ENCODE data around the gene IP6K2. TPM values are rescaled to one million over a fixed set of nuclear protein-coding genes. Genes with fewer than 3 reads are reported as not detected.

Gene IP6K2
- total and polyA plus RNA-seq, 2 of the 13 experiments (the other 11 are each of a cell fraction or from before 2014, with no cell fraction given), result 85.5 to 112 TPM

- TF ChIP-seq AHDC1 (CRISPR knock-in tag; IDR thresholded peaks at IDR 0.05; ENCODE audit: borderline replicate concordance) (no peak; the same call in 1 of the 2 replicates), ZNF263 (CRISPR knock-in tag; IDR thresholded peaks at IDR 0.05) (peak; percentile 83), ZNF326 (CRISPR knock-in tag; IDR thresholded peaks at IDR 0.05; ENCODE audit: borderline replicate concordance) (no peak), ZBTB3 (CRISPR knock-in tag; IDR thresholded peaks at IDR 0.05; ENCODE audit: borderline replicate concordance, low read depth) (no peak), RBM39 (IDR thresholded peaks at IDR 0.05; ENCODE audit: low read depth, low read length, poor library complexity, severe bottlenecking) (peak; percentile 68), KLF9 (CRISPR knock-in tag; IDR thresholded peaks at IDR 0.05; ENCODE audit: low read depth) (no peak), SNAPC4 (CRISPR knock-in tag; IDR thresholded peaks at IDR 0.05) (peak; percentile 77; the same call in 1 of the 2 replicates), ZNF234 (CRISPR knock-in tag; conservative IDR thresholded peaks at IDR 0.05) (no peak), SMC3 (IDR thresholded peaks at IDR 0.05; ENCODE audit: low read length) (no peak), ZNF75D (CRISPR knock-in tag; IDR thresholded peaks at IDR 0.05; ENCODE audit: borderline replicate concordance) (no peak), KDM3A (CRISPR knock-in tag; IDR thresholded peaks at IDR 0.05; ENCODE audit: low read depth) (no peak), ZBTB1 (CRISPR knock-in tag; IDR thresholded peaks at IDR 0.05; ENCODE audit: borderline replicate concordance) (no peak), GATAD1 (CRISPR knock-in tag; IDR thresholded peaks at IDR 0.05) (peak; percentile 54), MTA1 (CRISPR knock-in tag; IDR thresholded peaks at IDR 0.05; ENCODE audit: borderline replicate concordance) (peak; percentile 83; the same call in 1 of the 2 replicates), HINFP (CRISPR knock-in tag; IDR thresholded peaks at IDR 0.05; ENCODE audit: low read depth) (no peak; the same call in 1 of the 2 replicates), POLR2AphosphoS2 (IDR thresholded peaks at IDR 0.05; ENCODE audit: low read depth, low read length) (no peak; the same call in 1 of the 2 replicates), CENPT (CRISPR knock-in tag; IDR thresholded peaks at IDR 0.05; ENCODE audit: low read depth) (peak; percentile 46; the same call in 1 of the 2 replicates)
These were observed 53.3 kb downstream of the IP6K2 start (continued) for GRCh38 chr3:48663489-48664312.

All from HepG2 (cell line).